OCI-LY7 (cell line): ENCODE data around the gene ACER3.

Experiments used
- CTCF ChIP-seq: fragments of 200-600 bp; sonication (generic); conservative IDR thresholded peaks from 2 replicates; pipeline ENCODE4 v1.5.1; 2014; ENCODE audit warnings: mild to moderate bottlenecking, antibody characterized with exemption, low read length, moderate library complexity, mixed read lengths
- EZH2phosphoT487 ChIP-seq: fragments of 200-600 bp; sonication (generic); IDR thresholded peaks from 2 replicates; pipeline ENCODE4 v1.6.1; 2018; ENCODE audit warnings: low read depth, borderline replicate concordance, mild to moderate bottlenecking, mixed run types, antibody characterized with exemption, low read length, moderate library complexity, mixed read lengths

- TF ChIP-seq CTCF = no peak
- TF ChIP-seq EZH2phosphoT487 = no peak
Observed at GRCh38 chr11:77063861-77064260, 203.1 kb downstream of the ACER3 start.
